HG02981 (cell line): ENCODE measurements around the gene PDIA3.
"Not testable (repeated sequence)": the region's sequence is repeated elsewhere in the genome, so short reads cannot be mapped to it uniquely, and the experiment has no call there.

ENCODE experiments used
- ATAC-seq: cut with Tn5 transposase; IDR thresholded peaks from one replicate; pipeline ENCODE4 v1.9.1; 2021; ENCODE audit warnings: mild to moderate bottlenecking, moderate library complexity; ENCODE audit not compliant: unreplicated experiment

PDIA3 gene

DNA sequence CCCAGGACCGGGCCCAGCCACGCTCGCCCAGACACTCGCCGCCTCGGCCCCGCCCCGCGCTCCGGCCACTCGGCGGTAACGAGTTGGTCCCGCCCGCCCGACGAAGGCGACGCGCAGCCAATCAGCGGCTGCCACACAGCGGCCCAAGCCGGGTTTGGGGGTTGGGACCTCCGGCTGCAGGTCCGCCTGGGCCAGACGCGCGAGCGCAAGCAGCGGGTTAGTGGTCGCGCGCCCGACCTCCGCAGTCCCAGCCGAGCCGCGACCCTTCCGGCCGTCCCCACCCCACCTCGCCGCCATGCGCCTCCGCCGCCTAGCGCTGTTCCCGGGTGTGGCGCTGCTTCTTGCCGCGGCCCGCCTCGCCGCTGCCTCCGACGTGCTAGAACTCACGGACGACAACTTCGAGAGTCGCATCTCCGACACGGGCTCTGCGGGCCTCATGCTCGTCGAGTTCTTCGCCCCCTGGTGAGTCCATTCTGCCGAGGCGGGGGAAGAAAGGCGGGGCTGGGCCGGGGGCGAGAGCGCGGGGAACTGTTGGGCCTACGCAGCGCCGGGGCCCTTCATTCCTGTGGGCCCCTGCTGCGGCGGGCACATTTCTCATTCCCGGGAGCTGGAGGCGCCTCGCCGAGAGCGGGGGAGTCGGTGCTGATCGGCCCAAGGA is at the start of gene PDIA3:
TSS of gene PDIA3 (plus strand) at position 194 of the 658 bp plus-strand sequence. CDS start at position 296, 102 bp downstream.
- ATAC-seq: peak; percentile 70

DNA sequence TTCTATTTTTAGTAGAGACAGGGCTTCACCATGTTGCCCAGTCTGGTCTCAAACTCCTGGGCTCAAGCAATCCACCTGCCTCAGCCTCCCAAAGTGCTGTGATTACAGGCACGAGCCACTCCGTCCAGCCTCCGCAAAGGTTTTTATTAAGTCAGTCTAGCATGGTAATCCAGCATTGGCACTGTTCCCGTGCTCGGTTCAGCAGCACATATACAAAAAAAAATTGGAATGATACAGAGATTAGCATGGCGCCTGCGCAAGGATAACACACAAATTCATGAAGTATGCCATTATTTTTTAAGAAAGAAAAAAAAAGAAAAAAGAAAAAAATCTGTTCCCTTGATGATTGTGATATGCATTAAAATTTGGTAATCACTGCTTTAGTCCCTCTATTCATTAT is 44.1 kb upstream of the PDIA3 start:
- no peak for ATAC-seq

- ATAC-seq: no peak
Observed at GRCh38 chr15:43702701-43703424, 43.4 kb upstream of the PDIA3 start.

GRCh38 chr15:43710431-43711131 is 35.7 kb upstream of the PDIA3 start:
- not testable (repeated sequence) for ATAC-seq

GRCh38 chr15:43723151-43723550 is 23.1 kb upstream of the PDIA3 start:
- no peak for ATAC-seq

DNA sequence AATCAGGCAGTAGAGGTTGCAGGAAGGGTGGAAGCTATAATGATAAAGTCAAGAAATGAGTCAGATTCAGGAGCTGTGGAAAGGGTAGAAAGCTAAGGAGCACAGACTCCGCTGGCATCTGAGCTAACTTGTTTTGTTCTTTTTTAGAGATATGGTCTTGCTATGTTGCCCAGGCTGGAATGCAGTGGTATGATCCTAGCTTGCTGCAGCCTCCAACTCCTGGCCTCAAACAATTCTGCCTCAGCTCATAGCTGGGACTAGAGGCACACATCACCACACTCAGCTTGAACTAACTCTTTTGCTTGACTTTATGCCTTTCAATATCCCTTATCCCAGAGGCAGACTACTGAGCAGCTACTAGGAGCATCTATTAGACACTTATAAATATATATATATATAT is 19.9 kb upstream of the PDIA3 start:
- ATAC-seq: not testable (repeated sequence)

GRCh38 chr15:43728053-43728725 is 18.0 kb upstream of the PDIA3 start:
- ATAC-seq: not testable (repeated sequence)

GRCh38 chr15:43735416-43735815 is 10.8 kb upstream of the PDIA3 start:
- no peak for ATAC-seq

- ATAC-seq: peak; percentile 14
Observed at GRCh38 chr15:43746903-43747309, 668 bp downstream of the PDIA3 start.

DNA sequence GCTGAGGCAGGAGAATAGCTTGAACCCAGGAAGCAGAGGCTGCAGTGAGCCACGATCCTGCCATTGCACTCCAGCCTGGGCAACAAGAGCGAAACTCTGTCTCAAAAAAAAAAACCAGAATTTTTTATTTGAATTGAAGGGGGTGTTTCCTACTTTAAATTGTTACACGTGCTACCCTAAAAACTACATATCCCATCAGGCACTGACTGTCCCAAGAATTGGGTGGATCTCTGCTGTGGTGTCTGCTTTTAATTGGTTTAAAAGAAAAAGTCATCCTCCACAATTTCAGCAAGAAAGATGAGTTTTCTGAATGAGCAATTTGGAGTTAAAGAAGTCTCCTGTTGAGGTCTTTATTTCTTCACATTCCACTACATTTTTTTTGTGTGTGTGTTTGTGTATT is 2.1 kb downstream of the PDIA3 start:
- ATAC-seq: no peak

DNA sequence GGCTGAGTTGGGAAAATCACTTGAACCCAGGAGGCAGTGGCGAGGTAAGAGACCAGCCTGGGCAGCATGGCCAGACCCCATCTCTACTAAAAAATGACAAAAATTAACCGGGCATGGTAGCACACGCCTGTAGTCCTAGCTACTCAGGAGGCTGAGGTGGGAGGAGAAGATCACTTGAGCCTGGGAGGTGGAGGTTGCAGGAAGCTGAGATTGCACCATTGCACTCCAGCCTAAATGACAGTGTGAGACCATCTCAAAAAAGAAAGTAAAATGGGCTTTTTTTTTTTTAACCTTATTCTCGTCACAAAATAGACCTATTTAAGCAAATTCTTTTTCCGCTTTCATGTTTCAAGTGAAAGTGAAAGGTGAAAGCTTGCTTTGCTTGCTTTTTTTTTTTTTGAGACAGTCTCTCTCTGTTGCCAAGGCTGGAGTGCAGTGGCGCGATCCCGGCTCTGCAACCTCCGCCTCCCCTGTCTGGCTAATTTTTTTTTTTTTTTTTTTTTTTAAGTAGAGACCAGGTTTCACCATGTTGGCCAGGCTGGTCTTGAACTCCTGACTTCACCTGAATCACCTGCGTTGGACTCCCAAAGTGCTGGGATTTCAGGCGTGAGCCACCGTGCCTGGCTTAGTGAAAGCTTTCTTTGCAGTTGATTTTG is 3.6 kb downstream of the PDIA3 start:
- ATAC-seq: peak; percentile 38

DNA sequence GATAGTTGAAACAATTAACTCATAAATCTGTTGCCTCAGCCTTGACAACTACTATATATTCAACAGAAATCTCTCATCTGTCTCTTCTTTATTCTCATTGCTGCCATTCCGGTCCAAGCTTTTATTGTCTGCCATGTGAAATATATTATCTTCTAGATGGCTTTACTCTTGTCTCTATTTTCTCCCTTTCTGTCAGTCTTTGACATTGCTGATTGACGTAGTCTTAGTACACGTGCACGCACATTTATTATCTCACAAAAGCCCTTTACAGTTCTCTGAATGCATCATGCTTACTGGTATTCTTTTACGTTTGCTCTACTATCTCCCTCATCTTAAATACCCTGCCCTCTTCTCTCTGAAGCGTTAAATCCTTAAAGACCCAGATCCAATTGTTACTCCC is 5.6 kb downstream of the PDIA3 start:
- no peak for ATAC-seq

- no peak for ATAC-seq
Observed at GRCh38 chr15:43762824-43763223, 16.6 kb downstream of the PDIA3 start.

GRCh38 chr15:43763819-43764446 is 17.7 kb downstream of the PDIA3 start:
- no peak for ATAC-seq

- no peak for ATAC-seq
Observed at GRCh38 chr15:43769584-43770228, 23.5 kb downstream of the PDIA3 start.

- ATAC-seq: no peak
Observed at GRCh38 chr15:43771816-43772215, 25.6 kb downstream of the PDIA3 start.

GRCh38 chr15:43772624-43773023 is 26.4 kb downstream of the PDIA3 start:
- ATAC-seq: no peak

DNA sequence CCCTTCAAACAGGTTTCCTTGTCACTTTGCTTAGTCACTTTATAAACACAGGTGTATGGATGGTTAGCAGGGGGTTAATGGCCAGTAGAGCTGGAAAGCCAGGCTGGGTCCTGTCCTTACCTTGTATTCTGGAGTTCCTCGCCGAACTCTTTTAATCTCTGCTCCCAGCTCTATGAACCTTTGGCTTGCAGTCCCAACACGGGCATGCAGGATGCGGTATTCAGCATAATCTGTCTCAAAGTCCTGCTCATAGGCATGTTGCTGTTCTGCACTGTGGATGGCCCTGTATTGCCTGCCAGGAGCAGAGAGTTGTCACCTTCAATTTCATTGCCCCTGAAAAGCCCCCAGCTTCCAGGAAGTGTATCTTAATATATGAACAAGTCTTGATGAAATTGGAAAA is 27.8 kb downstream of the PDIA3 start:
- ATAC-seq: no peak

- ATAC-seq: no peak
Observed at GRCh38 chr15:43775411-43775965, 29.2 kb downstream of the PDIA3 start.
